GM19043 (cell line): Measurements from ENCODE around the gene NCBP1.
A peak's percentile ranks its signal among the peaks of the same experiment; 100 is the strongest.
"Not testable (repeated sequence)": the region's sequence is repeated elsewhere in the genome, so short reads cannot be mapped to it uniquely, and the experiment has no call there.

Experiments
- ATAC-seq: cut with Tn5 transposase; IDR thresholded peaks from one replicate; pipeline ENCODE4 v1.9.1; 2021; ENCODE audit warnings: low read depth; ENCODE audit not compliant: unreplicated experiment

Gene NCBP1, protein sequence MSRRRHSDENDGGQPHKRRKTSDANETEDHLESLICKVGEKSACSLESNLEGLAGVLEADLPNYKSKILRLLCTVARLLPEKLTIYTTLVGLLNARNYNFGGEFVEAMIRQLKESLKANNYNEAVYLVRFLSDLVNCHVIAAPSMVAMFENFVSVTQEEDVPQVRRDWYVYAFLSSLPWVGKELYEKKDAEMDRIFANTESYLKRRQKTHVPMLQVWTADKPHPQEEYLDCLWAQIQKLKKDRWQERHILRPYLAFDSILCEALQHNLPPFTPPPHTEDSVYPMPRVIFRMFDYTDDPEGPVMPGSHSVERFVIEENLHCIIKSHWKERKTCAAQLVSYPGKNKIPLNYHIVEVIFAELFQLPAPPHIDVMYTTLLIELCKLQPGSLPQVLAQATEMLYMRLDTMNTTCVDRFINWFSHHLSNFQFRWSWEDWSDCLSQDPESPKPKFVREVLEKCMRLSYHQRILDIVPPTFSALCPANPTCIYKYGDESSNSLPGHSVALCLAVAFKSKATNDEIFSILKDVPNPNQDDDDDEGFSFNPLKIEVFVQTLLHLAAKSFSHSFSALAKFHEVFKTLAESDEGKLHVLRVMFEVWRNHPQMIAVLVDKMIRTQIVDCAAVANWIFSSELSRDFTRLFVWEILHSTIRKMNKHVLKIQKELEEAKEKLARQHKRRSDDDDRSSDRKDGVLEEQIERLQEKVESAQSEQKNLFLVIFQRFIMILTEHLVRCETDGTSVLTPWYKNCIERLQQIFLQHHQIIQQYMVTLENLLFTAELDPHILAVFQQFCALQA

DNA sequence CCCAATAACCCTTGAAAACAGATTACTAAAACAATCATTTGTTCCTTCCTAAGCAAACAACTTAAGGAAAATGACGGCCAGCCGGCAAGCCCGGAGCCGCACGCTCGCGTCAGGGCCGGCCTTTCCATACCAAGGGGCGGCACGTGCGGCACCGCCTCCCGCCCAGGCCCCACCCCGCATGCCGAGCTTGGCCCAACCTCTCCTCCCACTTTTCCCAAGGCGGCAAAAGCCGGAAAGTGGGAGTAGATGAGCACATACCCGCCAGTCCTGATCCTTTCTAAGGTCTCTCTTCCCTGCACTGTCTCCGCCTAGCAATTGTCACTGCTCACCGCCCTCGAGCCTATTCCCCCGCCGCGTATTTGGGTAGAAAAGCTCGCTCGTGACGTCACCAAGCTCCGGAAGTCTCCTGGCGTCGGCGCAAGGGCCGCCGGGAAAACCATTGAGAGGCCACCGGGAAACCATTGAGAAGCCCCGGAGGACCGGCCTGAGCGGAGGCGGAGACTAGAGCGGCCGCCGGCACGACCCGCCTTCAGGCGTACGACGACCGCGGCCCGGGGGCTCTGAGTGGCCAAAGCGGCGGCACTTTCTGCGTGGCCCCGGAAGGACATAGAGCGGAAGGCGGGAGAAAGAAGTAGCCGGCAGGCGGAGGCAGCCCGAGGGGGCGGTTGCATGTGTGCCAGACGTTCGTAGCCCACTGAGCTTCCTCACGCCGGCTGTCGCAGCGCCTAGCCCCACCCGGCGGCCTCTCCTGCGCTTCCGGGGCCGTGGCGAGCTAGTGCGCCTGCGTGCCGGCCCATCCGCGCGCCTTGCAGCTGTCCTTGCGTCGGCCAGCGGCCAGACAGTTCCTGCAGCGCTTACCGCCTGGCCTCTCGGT lies at the start of gene NCBP1, which contains the start of gene TSTD2:
NCBP1 (plus strand) TSS at position 837 of the 874 bp plus-strand sequence. CDS start 61 bp downstream, outside the sequence.
TSTD2 (minus strand) TSS at position 384 of the 874 bp plus-strand sequence. CDS start 5,806 bp downstream, outside the sequence.
- ATAC-seq = peak; percentile 81

DNA sequence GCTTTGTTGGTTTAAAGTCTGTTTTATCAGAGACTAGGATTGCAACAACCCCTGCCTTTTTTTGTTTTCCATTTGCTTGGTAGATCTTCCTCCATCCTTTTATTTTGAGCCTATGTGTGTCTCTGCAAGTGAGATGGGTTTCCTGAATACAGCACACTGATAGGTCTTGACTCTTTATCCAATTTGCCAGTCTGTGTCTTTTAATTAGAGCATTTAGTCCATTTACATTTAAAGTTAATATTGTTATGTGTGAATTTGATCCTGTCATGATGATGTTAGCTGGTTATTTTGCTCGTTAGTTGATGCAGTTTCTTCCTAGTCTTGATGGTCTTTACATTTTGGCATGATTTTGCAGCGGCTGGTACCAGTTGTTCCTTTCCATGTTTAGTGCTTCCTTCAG lies 48.8 kb upstream of the NCBP1 start:
- not testable (repeated sequence) for ATAC-seq

DNA sequence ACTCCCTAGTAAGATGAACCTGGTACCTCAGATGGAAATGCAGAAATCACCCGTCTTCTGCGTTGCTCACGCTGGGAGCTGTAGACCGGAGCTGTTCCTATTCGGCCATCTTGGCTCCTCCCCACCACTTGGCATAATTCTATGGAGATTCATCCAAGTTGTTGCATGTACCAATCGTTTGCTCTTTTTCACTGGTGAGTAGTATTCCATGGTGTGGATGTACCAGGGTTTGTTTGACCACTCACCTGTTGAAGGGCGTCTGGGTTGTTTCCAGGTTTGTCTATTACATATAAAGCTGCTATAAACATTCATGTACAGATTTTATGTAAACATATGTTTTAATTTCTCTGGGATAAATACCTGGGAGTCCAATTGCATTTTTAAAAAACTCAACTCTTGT lies 46.7 kb upstream of the NCBP1 start:
- not testable (repeated sequence) for ATAC-seq

DNA sequence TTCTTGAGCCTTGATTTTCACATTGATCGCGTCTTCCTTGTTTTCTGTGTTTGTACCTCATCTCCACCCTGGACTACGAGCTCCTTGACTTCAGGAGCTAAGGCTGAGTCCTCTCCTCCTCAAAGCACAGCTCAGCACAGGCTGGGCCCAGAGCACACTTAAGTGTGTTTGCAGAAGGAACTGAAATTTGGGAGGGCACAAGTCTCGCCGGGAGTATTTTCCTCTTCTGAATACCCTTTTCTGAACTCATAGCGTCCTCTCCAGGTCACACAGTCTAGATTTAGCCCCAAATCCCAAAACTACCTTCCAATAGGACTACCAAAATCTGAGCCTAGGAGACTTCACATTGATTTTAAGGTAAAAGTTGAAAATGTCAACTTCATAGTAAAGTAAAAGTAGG lies 42.1 kb upstream of the NCBP1 start:
- ATAC-seq = no peak

DNA sequence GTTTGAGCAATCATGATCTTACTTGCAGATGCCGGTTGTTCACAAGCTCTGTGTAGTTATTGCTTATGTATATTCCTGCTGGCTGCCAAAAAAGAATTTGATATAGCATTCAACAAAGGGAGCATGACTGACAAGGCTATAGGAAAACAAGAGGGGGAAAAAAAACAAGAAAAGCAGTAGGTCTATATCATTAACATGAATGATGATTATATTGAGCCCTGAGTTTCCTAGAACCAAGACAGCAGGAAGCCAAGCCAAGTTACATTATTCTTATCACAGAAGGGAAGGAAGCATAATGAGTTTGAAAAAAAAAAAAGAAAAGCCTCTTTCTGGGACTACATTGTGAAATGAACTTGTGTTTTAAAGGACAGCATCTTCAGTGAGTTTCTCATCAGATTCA lies 41.5 kb upstream of the NCBP1 start:
- ATAC-seq = no peak

DNA sequence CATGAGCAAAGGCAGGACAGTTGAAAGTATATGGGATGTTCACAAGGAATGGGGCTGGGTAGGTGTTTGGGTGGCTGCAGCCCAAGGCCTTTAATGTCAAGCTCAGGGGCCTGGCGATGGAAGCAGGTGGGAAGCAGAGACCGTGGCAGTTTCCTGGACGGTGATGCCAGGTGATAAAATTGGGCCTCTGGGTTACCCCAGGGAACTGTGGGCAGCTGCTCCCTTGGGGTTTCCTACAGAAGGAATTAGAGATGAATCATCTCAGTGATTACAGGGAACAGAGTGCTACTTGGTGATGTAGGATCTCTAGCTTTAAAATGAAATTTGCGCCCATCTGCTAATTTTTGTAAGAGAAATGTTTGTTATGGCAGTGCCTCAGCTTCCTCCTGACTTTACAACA lies 39.7 kb upstream of the NCBP1 start:
- ATAC-seq = no peak

DNA sequence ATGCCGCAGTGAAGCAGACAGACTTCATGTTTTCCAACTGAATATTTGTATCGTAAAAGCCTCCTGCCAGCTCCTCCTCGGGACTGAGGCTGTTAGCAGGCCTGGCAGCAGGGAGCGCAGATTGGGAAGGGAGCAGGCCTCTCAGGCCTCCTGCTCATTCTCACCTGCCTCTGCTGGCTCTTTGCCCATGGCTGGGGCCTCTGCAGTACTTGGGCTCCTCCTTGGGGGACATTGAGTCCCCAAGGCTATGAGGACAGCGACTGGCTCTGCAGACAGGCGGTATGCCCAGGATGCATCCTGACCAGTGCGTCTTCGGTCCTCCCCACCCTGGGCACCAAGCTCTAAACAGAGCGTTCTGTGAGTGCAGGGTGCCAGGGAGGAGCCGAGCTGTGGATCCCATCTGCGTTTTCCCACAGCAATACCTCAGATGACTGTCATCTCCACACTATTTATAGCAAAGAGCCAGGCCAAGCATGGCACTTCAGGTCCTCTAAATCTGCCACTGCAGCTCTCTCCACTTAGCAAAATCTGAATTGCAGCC lies 39.2 kb upstream of the NCBP1 start:
- ATAC-seq = no peak

DNA sequence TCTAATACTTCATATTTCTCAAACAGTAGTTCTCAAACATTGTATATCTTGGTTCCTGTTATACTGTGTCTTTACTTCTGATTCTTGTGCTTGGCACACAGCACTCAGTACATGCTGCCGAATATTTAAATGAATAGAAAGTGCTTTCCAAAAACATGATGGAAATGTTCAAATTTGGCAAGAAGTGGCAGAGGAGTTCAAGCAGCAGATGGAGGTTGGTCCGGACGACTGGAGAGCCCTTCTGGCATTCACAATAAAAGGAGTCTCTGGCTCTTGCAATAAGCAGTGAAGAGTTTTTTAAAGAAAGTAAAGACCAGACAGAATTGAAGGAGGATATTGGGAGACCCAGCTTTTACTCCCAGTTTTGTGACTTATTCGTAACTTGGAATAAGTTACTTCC lies 36.7 kb upstream of the NCBP1 start:
- no peak for ATAC-seq

DNA sequence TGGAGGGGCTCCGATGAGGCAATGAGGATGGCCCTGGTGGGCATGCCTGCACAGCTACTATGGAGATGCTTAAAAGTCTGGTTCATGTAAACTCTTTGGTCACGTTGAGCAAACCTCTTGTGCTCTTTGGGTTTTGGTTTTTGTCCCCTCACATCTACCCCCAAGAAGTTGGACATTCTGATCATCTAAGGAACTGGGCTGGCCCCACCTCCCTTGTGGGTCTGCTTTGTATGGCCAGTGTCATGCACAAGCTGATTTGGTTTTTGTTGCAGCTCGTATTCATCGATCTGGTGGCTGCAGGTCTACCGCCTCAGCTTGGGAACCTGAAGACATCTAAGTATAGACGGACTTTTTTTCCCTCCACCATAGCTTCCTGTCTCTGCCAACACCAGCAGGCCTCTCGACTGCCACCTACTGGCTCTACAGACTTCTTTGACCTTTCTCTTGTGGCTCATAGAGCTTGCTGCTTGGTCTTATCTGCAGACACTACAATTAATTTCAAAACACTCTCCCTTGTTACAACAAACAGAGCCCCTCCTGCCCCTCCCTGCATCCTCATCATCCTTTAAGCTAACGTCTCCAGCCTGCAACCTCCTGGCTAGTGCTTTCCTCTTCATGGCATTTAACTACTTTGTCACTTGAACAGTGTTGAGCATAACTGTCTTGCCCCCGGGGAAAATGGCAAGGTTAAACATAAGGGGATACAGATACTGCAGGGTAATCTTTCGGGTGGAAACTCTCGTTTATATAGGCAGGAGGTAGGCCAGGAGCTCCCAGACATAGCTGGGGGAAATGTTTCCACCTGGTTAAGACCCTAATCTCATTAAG lies 34.9 kb upstream of the NCBP1 start:
- peak; percentile 83 for ATAC-seq

DNA sequence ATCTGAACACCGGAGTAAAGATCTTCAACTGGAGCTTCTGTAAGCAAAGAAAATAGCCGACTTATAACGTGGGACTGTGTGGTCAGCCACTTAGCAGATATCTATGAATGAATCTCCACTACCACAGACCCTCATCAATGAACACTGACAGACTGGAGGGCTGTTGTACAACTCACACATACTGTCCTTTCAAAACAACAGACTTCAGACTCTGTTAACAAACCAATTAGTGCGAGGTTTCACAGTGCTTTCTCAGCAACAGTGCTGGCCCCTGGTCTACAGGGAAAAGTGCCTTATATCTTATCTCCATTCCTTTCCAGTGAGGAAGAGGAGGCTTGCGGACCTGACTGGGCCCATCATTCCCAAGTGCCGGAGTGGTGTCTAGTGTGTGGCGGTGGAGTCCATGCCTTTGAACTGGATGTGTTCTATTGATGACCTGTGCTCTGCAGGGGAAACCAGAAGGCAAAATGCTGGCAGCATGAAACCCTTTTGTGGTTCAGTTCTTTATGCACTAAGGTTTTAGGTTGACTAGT lies 34.2 kb upstream of the NCBP1 start:
- no peak for ATAC-seq

DNA sequence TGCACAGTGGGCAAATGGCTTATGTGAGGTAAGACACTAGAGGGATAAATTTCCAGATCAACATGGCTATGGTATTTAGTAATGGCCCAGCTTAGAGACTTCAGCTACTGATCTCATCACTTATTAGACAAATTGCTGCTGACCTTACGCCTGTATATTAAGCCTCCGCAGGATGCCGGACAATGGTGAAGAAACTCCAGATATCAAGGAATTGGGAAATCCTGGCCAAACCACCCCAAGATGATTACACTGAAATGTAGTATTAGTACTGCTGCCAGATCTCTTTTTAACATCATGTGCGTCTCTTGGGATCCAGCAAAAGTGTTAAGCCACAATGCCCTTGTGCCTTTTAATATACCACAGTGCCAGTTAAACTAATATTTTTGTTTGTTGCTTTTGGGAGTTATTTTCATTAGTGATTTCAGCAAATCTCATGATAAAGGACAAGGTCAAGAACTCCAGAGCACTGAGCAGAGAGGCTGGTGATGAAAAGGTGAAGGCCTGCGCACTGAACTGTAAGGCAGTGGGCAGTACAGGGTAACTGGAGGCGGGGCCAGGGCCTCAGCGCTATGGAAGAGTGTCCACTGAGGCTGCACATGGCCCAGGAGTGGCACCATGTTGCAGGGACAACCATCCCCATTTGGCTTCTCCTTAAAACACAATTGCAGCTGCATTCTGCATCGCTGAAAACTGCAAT lies 32.9 kb upstream of the NCBP1 start:
- no peak for ATAC-seq

DNA sequence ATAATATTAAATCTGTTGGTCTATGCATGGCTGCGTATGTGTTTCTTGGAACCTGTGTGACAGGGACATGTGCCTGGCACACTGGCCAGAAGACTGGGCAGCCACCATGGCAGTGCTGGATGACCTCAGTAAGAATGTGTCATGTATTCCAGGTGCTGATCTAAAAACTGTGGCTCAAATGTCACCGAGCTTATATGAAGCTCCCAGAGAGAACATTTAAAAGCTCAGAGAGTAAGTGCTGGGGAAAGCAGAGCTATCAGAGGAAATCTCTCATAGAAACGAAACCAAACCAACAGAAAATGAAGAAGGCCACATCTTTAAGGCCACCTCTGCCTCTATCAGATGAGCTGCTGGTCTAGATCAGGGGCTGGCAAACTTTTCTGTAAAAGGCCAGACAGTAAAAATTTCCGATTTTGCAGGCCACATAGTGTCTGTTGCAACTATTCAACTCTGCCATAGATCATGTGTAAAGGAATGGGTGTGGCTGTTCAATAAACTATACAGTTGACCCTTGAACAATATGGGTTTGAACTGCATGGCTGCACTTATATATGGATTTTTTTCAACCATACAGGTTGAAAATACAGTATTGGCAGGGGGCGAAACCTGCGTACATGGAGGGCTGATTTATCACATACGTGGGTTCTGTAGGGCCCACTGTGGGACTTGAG lies 32.3 kb upstream of the NCBP1 start:
- no peak for ATAC-seq

DNA sequence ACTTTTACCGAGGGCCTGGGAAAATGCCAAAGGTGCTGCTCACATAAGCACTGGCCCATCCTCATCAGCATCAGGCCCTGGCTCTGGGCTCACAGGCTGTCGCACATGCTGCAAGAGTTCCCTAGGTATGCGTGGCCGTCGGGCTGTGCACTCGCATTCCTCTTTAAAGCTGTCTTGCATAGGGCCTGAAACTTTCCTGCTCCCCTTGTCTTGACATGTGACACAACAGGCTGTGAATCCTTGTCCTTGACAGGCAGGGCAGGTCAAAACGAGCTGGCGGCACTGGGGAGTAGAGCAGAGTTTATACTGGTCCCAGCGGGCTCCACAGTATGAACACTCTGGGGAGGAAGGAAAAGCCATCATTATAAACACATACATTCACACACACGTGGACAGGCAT lies 31.2 kb upstream of the NCBP1 start:
- ATAC-seq = no peak

DNA sequence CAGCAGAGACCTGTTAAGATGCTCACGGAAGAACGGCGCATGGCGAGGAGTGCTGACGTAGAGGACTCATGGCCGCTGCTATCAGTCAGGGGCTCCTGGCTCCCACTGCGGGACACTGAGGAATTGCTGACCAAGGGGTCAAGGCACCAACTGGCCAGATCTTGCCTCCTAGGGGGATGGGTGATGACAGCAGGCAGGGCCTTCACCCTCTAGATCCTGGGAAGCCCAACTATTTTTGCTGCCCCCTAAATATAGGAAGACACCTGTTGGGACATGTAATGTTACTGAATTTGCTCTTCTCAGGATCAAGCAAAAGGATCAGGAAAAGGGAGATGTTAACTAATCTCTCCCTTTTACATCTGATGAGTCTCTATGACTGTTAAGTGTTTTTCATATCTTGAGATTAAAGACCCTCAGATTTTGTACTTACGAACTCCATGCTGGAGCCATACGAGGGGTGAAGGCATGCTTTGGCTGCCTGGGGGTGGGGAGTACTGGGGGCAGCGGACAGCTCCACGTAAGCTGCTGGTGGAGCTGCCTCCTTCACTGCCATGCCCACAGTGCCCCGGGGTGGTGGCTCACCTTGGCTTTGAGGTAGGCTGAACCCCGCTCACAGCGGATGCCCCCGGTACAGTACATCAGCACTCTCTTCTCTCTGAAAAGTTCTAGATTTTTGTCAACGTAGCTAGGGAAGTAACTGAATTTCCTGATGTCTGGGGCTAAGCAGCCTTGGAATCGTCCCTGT lies 28.5 kb upstream of the NCBP1 start:
- ATAC-seq = no peak

DNA sequence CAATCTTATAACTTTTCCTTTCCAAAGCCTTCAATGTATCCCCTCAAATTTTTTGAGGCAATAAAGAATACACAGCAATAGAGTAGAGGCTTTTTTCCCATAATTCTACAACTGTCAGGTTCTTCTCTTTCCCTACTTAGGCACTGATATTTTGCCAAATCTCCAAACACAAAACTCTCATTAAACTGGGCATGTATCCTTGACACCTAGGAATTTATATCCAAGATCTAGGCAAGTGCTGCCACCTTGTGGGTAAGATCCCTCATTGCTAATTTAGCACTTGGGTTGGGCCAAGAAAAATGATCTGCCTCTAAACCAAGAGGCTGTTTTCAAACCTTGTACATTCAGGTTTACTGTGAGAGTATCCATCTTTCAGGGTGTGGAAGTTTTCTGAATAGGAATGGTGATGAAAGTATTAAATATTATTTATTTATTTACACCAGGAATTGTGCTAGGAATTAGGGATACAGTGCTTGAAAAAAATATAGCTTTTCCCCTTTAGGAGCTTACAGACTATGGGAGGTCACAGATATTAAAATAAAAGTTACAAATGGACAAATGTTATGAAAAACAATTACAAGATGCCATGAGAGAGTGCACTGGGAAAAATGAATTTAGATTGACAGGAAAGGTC lies 18.1 kb upstream of the NCBP1 start:
- no peak for ATAC-seq

DNA sequence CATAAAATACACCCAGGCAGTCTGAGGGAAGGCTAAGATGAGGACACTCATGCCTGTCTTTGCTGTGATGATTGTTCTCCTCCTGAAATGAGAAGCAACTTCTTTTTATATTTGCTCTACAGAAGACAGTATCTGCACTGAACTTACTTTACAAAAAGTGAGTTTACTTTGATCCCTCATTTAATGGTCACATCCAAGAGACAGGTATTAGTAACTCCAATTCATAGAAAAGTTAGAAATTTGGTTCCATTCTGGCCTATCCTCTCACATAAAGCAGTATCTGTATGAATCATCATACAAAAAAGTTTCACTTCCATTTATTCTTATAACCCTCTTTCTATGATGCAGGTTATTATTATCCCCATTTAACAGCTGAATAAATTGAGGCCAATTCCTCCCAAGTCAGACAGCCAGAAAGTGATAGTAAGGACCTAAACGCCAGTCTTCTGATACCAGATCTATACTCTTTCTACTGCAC lies 15.6 kb upstream of the NCBP1 start:
- ATAC-seq = no peak

DNA sequence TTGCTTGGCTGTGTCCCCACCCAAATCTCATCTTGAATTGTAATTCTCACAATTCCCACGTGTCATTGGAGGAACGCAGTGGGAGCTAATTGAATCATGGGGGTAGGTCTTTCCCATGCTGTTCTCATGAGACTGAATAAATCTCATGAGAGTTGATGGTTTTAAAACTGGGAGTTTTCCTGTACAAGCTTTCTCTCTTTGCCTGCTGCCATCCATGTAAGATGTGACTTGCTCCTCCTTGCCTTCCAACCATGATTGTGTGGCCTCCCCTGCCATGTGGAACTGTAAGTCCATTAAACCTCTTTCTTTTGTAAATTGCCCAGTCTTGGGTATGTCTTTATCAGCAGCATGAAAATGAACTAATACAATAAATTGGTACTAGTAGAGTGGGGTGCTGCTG lies 13.6 kb upstream of the NCBP1 start:
- ATAC-seq = not testable (repeated sequence)
